GM23248 (cell line): Measurements from ENCODE around the gene SETBP1.

ENCODE experiments used
- EZH2 ChIP-seq: fragments of 200-600 bp; sonication (generic); IDR thresholded peaks from 2 replicates; pipeline ENCODE4 v1.6.1; 2018; ENCODE audit warnings: antibody characterized with exemption, mild to moderate bottlenecking; ENCODE audit not compliant: insufficient read depth, poor library complexity, severe bottlenecking
- EZH2phosphoT487 ChIP-seq: fragments of 200-600 bp; sonication (generic); IDR thresholded peaks from 2 replicates; pipeline ENCODE4 v1.6.1; 2018; ENCODE audit warnings: antibody characterized with exemption, moderate library complexity, mild to moderate bottlenecking, low read depth; ENCODE audit not compliant: insufficient read depth

GRCh38 chr18:44819944-44820510, 139.3 kb downstream of the SETBP1 start:
- no peak for TF ChIP-seq EZH2
- TF ChIP-seq EZH2phosphoT487, result no peak
